BLaER1 treated with 17β-estradiol and CSF1 and Interleukin-3, amounts not matched to agents 10 nM and 100 nM (cell line): ENCODE data around the gene WBP1.

Experiments used
- H3K27ac ChIP-seq, 11 experiments: shearing (Covaris generic); formaldehyde crosslinking; 2 replicates each; pipeline ENCODE4 v1.8.1; 2022
- H3K27me3 ChIP-seq, 11 experiments: shearing (Covaris generic); formaldehyde crosslinking; 2 replicates each; pipeline ENCODE4 v1.8.1; 2022
- H3K36me3 ChIP-seq, 11 experiments: shearing (Covaris generic); formaldehyde crosslinking; 2 replicates each; pipeline ENCODE4 v1.8.1; 2022
- H3K4me1 ChIP-seq, 10 experiments: shearing (Covaris generic); formaldehyde crosslinking; 2 replicates each; pipeline ENCODE4 v1.8.1; 2022
- H3K4me2 ChIP-seq, 11 experiments: shearing (Covaris generic); formaldehyde crosslinking; 2 replicates each; pipeline ENCODE4 v1.8.1; 2022
- H3K4me3 ChIP-seq, 10 experiments: shearing (Covaris generic); formaldehyde crosslinking; 2 replicates each; pipeline ENCODE4 v1.8.1; 2022
- H3K9ac ChIP-seq, 11 experiments: shearing (Covaris generic); formaldehyde crosslinking; 2 replicates each; pipeline ENCODE4 v1.8.1; 2022
- H3K9me3 ChIP-seq, 11 experiments: shearing (Covaris generic); formaldehyde crosslinking; replicated peaks in 1 of 11; 2 replicates each; pipeline ENCODE4 v1.8.1; 2022
- H4K20me1 ChIP-seq, 11 experiments: shearing (Covaris generic); formaldehyde crosslinking; 2 replicates each; pipeline ENCODE4 v1.8.1; 2022
- Cebpa-rat ChIP-seq, 11 experiments: shearing (Covaris generic); IDR thresholded peaks; 2 replicates each; pipeline ENCODE4 v1.8.1; 2022

The WBP1 gene

DNA sequence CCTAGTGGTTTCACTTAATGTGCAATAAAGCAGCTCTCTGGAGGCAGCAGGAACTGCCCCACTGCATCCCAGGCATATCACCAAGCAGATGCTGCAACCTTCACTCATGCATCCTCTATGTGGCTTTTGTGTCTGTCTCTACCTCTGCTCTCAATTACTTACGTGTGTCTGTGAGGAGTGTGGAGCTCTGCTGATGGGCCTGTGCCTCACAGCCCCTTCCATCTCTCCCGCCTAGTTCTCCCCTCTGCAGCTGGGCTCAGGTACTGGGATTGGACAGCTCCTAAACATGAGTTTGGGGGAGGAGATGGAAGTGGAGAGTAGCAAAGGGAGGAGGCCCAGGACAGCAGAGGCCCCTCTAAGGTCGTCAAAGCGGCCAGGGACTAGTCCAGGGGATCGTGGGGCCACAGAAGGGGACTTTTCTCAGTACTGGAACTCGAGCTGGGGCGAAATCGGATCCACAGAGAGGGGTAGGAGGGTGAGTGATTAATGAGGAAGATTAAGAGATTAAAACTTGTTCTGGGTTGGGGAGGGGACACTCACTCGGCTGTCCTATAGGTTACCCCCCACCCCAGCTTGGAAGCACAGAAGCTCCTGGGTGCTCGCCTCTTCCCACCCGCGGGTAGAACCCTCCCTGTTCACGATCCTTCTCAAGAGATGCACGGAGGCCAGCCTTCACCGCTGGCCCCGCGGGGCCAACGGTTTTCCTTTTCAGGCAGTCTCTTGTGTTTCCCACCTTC is 43.3 kb downstream of the WBP1 start:
- Histone ChIP-seq H3K4me2 (peak overlapping the region in 3 of 11 experiments; percentile 94 to 100 (median 98); a peak in 4 of 22 replicates), H3K27ac (no peak overlapping the region), H3K9ac (no peak overlapping the region), H3K36me3 (peaks cover 11 to 27% (median 18%) of the 10 kb centered on the region in 11 experiments; a peak in 21 of 22 replicates), H3K4me3 (peak overlapping the region in 1 of 10 experiments; percentile 53; a peak in 1 of 20 replicates), H3K4me1 (peaks cover 14 to 60% (median 29%) of the 10 kb centered on the region in 10 experiments), H3K27me3 (peaks cover 79 to 96% (median 94%) of the 10 kb centered on the region in 11 experiments), H4K20me1 (peaks cover 0 to 55% (median 17%) of the 10 kb centered on the region in 11 experiments; a peak in 14 of 22 replicates), H3K9me3 (peaks cover 0 to 10% (median 0%) of the 10 kb centered on the region in 11 experiments; a peak in 1 of 22 replicates)
- TF ChIP-seq Cebpa-rat (IDR thresholded peaks at IDR 0.05), result no peak

DNA sequence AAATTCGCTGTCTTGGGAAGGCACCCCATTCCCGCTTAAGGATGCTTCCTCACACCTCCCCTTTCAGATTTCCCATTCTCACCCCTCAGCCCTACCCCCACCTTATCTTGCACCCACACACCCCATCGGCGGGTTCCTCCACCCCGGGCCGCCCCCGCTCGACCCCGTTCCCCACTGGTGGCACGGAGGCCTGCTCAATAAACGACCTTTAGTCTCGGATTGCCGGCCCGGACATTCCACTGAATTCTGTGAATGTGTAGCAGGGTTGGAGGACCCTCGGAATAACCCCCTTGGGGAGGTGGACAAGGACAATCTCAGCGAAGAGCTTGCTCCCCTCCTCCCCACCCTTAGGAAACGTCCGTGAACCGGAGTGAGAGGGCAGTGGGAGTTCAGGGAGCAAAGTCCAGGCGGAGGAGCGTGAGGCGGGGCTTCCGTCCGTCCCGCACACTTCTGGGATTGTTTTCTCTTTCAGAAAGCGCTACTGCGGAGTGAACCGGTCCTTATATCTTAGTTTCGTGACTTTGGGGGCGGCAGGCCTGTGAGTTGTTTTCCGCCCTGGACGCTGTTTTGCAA is 44.0 kb downstream of the WBP1 start:
- Histone ChIP-seq H3K27ac (peak overlapping the region in 2 of 11 experiments; percentile 70 to 80; a peak in 3 of 22 replicates), H3K4me2 (peak overlapping the region in 8 of 11 experiments; percentile 39 to 100 (median 79); a peak in 13 of 22 replicates), H3K4me1 (peaks cover 20 to 64% (median 34%) of the 10 kb centered on the region in 10 experiments), H3K9me3 (peaks cover 0 to 10% (median 0%) of the 10 kb centered on the region in 11 experiments; a peak in 1 of 22 replicates), H3K27me3 (peaks cover 71 to 89% (median 87%) of the 10 kb centered on the region in 11 experiments), H3K36me3 (peaks cover 11 to 24% (median 18%) of the 10 kb centered on the region in 11 experiments; a peak in 21 of 22 replicates), H4K20me1 (peaks cover 0 to 55% (median 15%) of the 10 kb centered on the region in 11 experiments; a peak in 13 of 22 replicates), H3K4me3 (peak overlapping the region in 6 of 10 experiments; percentile 32 to 65 (median 52); a peak in 9 of 20 replicates), H3K9ac (peak overlapping the region in 3 of 11 experiments; percentile 60 to 84 (median 77); a peak in 4 of 22 replicates)
- TF ChIP-seq Cebpa-rat (IDR thresholded peaks at IDR 0.05), result no peak

DNA sequence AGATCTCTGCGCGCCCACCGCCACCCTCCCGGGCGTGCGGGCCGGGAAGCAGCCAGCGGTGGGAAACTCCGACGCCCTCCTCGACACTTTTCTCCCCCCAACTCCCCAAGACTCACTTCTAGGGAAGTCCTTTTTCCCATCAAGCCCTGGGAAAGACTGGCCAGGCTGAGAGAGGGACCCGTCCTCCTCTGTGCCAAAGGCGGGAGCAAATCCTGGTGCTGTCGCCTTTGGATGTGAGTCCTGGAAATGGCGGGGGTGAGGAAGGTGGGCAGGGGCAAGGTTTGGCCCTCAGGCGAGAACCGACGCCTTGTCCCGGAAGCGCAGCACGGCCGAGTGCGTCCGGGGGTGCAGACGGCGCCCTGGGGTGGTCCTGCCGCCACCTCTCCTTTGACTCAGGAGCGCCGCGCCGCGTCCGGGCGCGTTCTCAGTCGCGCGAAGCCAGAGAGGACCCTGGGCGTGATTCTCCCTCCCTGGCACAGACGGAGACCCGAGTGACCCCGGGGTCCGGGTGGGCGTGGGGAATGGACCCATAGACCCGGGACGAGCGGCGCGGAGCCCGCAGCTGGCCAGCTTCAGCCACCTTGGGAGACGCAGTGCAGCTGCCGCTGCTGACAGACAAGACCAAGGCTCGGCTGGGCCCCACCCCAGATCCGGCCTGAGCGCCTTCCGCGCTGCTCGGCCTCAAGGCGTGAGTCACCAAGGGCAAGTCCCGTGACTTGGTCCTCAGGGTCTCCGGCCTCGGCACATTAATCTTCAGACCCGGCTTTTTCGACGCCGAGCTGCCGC is 44.7 kb downstream of the WBP1 start:
- H3K9me3 ChIP-seq, result peaks cover 0 to 10% (median 0%) of the 10 kb centered on the region in 11 experiments; a peak in 1 of 22 replicates
- H3K4me1 ChIP-seq, result peaks cover 22 to 65% (median 37%) of the 10 kb centered on the region in 10 experiments
- H3K27ac ChIP-seq, result peak overlapping the region in 4 of 11 experiments; percentile 52 to 80 (median 67); a peak in 7 of 22 replicates
- H3K9ac ChIP-seq, result peak overlapping the region in 6 of 11 experiments; percentile 2 to 84 (median 61); a peak in 9 of 22 replicates
- peak overlapping the region in 9 of 10 experiments; percentile 3 to 65 (median 37); a peak in 13 of 20 replicates for H3K4me3 ChIP-seq
- H4K20me1 ChIP-seq, result peaks cover 0 to 49% (median 13%) of the 10 kb centered on the region in 11 experiments; a peak in 12 of 22 replicates
- peak overlapping the region; percentile 25 to 100 (median 67) for H3K4me2 ChIP-seq
- peaks cover 65 to 83% (median 80%) of the 10 kb centered on the region in 11 experiments for H3K27me3 ChIP-seq
- H3K36me3 ChIP-seq, result peaks cover 11 to 24% (median 18%) of the 10 kb centered on the region in 11 experiments; a peak in 21 of 22 replicates
- no peak for TF ChIP-seq Cebpa-rat (IDR thresholded peaks at IDR 0.05)

DNA sequence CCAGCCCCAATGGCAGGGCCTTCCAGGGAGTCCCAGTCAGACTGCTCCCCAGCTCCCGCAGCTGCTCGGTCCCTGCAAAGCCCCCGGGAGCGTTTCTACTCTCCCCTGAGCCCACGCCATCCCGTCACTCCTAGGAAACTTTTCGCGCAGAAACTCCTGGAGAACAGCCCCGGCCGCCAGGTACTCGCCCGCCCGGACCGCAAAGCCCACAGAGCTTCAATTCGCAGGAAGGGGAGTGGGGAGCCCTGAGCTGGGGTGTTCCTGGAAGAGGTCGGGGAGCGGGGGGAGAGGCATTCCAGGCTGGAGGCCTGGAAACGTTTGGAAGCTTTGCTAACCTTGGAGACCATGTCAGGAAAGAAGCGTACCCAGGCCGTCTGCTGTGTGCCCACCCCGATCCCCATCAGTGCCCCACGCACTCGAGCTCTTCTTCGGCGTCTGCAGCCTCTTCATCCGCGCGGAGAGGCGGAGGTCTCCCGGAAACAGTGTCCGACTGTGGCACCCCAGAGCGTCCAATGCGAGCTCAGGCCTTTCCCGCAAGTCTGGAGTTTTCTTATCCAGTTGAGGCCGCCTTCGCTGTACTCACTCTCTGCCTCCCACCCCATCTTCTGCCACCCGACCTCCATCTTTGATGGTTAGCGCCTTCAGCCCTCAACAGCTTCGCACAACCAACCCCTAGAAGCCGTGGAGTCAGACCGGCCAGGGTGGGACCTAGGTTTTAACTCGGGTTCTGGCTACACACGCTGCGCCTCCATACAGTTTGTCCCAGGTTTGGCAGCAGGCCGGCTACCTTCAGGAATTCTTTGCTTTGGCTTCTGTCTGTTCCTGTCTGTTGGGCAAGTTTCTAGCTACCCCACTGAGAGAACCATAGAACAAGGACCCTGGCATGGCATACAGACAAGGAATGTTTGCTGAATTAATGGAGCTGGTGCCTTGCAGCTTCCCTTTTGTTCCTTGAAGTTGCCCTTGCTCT is 45.6 kb downstream of the WBP1 start:
- Histone ChIP-seq H3K27ac (peak overlapping the region in 4 of 11 experiments; percentile 52 to 80 (median 67); a peak in 7 of 22 replicates), H3K27me3 (peaks cover 56 to 83% (median 80%) of the 10 kb centered on the region in 11 experiments), H3K4me1 (peaks cover 28 to 61% (median 42%) of the 10 kb centered on the region in 10 experiments), H3K4me2 (peak overlapping the region; percentile 25 to 100 (median 67); a peak in 20 of 22 replicates), H3K9me3 (peaks cover 0 to 7% (median 0%) of the 10 kb centered on the region in 11 experiments; a peak in 1 of 22 replicates), H4K20me1 (peaks cover 0 to 46% (median 10%) of the 10 kb centered on the region in 11 experiments; a peak in 11 of 22 replicates), H3K4me3 (peak overlapping the region in 8 of 10 experiments; percentile 3 to 65 (median 44); a peak in 12 of 20 replicates), H3K36me3 (peaks cover 11 to 24% (median 18%) of the 10 kb centered on the region in 11 experiments; a peak in 21 of 22 replicates), H3K9ac (peak overlapping the region in 4 of 11 experiments; percentile 60 to 84 (median 70); a peak in 8 of 22 replicates)
- TF ChIP-seq Cebpa-rat (IDR thresholded peaks at IDR 0.05), result no peak

DNA sequence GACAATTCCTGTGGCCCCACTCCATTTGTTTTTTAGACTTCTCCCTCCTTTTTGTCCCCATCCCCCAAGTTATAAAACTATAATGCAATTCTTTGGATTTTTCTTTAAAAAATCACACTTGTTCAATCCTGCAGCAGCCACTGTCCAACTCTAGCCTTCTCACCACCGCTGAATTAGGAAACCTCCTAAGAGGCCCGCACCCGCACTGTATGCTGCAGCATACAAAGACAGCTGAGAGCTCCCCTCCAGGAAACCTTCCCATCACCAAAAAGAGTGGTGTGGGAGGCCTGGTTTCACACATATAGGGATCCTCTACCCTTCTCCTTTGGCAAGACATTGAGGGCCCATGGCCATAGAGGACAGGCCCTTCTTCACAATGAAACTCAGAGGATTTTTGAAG is 46.4 kb downstream of the WBP1 start:
- peaks cover 11 to 24% (median 18%) of the 10 kb centered on the region in 11 experiments; a peak in 21 of 22 replicates for H3K36me3 ChIP-seq
- peaks cover 49 to 83% (median 79%) of the 10 kb centered on the region in 11 experiments for H3K27me3 ChIP-seq
- H3K4me1 ChIP-seq, result peaks cover 28 to 61% (median 42%) of the 10 kb centered on the region in 10 experiments
- no peak overlapping the region for H3K27ac ChIP-seq
- H3K9me3 ChIP-seq, result no peaks in the 10 kb centered on the region
- TF ChIP-seq Cebpa-rat (IDR thresholded peaks at IDR 0.05), result no peak
- H4K20me1 ChIP-seq, result peaks cover 0 to 38% (median 7%) of the 10 kb centered on the region in 11 experiments; a peak in 11 of 22 replicates
- H3K4me2 ChIP-seq, result peak overlapping the region in 4 of 11 experiments; percentile 94 to 100 (median 98); a peak in 6 of 22 replicates
- H3K9ac ChIP-seq, result no peak overlapping the region
- H3K4me3 ChIP-seq, result peak overlapping the region in 2 of 10 experiments; percentile 51 to 53; a peak in 3 of 20 replicates

DNA sequence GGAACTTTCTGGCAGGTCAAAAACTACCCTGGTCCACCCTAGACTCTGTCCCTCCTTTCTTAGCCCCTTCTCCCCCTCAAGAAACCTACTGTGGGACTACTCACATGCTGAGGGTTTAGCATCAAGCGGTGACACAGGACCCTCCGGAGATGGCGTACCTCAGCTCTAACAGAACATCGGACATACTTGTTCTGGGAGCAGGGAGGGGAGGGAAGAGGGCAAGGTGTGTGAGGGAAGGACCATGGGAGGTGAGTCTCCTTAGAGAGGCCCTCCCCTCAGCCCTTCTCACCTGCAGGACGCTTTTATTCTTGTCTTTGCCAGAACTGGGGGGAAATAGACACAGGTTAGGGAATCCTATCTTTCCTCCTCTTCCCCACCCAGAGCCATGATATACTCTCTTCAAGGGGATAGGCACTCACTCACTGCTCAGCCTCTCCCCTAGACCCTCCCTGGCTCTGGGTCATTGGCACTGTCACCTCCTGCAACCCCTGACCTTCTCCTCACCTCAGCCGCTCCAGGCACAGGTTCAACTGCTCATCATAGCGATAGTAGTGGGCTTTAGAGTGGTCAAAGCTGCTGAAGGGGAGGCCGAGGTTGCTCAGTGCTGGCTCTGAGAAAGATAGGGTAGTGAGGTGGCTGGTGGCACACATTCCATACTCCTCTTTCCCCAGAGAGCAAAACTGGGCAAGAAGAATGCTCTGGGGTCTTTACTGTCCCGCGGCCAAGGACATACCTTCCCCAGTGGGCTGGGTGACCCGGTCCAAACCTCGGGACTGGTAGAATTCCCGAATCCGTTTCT is 47.4 kb downstream of the WBP1 start:
- peak overlapping the region in 7 of 10 experiments; percentile 19 to 80 (median 73); a peak in 11 of 20 replicates for H3K4me3 ChIP-seq
- H3K4me1 ChIP-seq, result peaks cover 28 to 61% (median 42%) of the 10 kb centered on the region in 10 experiments
- no peak overlapping the region for H3K27ac ChIP-seq
- TF ChIP-seq Cebpa-rat (IDR thresholded peaks at IDR 0.05), result no peak
- H3K9me3 ChIP-seq, result no peaks in the 10 kb centered on the region
- H3K9ac ChIP-seq, result peak overlapping the region in 4 of 11 experiments; percentile 15 to 96 (median 40); a peak in 3 of 22 replicates
- peaks cover 0 to 28% (median 5%) of the 10 kb centered on the region in 11 experiments; a peak in 9 of 22 replicates for H4K20me1 ChIP-seq
- peaks cover 49 to 83% (median 79%) of the 10 kb centered on the region in 11 experiments for H3K27me3 ChIP-seq
- peak overlapping the region; percentile 81 to 100 (median 95) for H3K4me2 ChIP-seq
- H3K36me3 ChIP-seq, result peaks cover 11 to 24% (median 18%) of the 10 kb centered on the region in 11 experiments; a peak in 21 of 22 replicates
